Hematopoietic multipotent progenitor cell treated with erythropoietin and hydrocortisone succinate and interleukin-3 and kit ligand, for 8 days (in vitro differentiated cells): ENCODE measurements around the gene CADM1.

Experiments
- DNase-seq: peaks from one replicate; pipeline ENCODE4 v3.0.0-alpha.2; 2015

CADM1 gene

GRCh38 chr11:115222863-115223530 is 281.2 kb downstream of the CADM1 start:
- no peak for DNase-seq

GRCh38 chr11:115222218-115222862 is 281.9 kb downstream of the CADM1 start:
- no peak for DNase-seq

GRCh38 chr11:115221461-115222069 is 282.6 kb downstream of the CADM1 start:
- DNase-seq: no peak

GRCh38 chr11:115220911-115221310 is 283.3 kb downstream of the CADM1 start:
- DNase-seq: no peak

GRCh38 chr11:115220423-115220822 is 283.8 kb downstream of the CADM1 start:
- DNase-seq: no peak

- DNase-seq: no peak
These were observed 284.8 kb downstream of the CADM1 start for GRCh38 chr11:115219376-115219775.

- no peak for DNase-seq
These were observed 286.4 kb downstream of the CADM1 start for GRCh38 chr11:115217726-115218311.

- no peak for DNase-seq
These were observed 288.3 kb downstream of the CADM1 start for GRCh38 chr11:115215694-115216617.

GRCh38 chr11:115214644-115215234 is 289.5 kb downstream of the CADM1 start:
- DNase-seq: no peak

GRCh38 chr11:115213007-115213406 is 291.2 kb downstream of the CADM1 start:
- no peak for DNase-seq

GRCh38 chr11:115208808-115209259 is 295.4 kb downstream of the CADM1 start:
- DNase-seq: no peak

GRCh38 chr11:115207916-115208315 is 296.3 kb downstream of the CADM1 start:
- DNase-seq: no peak

- DNase-seq: no peak
These were observed 297.0 kb downstream of the CADM1 start for GRCh38 chr11:115207166-115207591.

- DNase-seq: no peak
These were observed 297.7 kb downstream of the CADM1 start for GRCh38 chr11:115206365-115207022.

- DNase-seq: no peak
These were observed 301.2 kb downstream of the CADM1 start for GRCh38 chr11:115202900-115203552.

GRCh38 chr11:115202074-115202473 is 302.1 kb downstream of the CADM1 start:
- DNase-seq: no peak

GRCh38 chr11:115201111-115201792 is 303.0 kb downstream of the CADM1 start:
- DNase-seq: no peak

GRCh38 chr11:115199481-115200069 is 304.6 kb downstream of the CADM1 start:
- DNase-seq: no peak

- no peak for DNase-seq
These were observed 305.9 kb downstream of the CADM1 start for GRCh38 chr11:115198321-115198741.

GRCh38 chr11:115197433-115197832 is 306.8 kb downstream of the CADM1 start:
- no peak for DNase-seq
